Tibial nerve (tissue), 3 donors: ENCODE measurements around the gene C1orf174.

Experiments
- CTCF ChIP-seq, 5 experiments: fragments of 200-600 bp in 3 of 5; fragments of 450-650 bp in 2 of 5; sonication (generic) in 3 of 5; IDR thresholded peaks; one replicate each; pipeline ENCODE4 v1.5.1; 2016 to 2019; ENCODE audit warnings: antibody characterized with exemption in 5 of 5, mild to moderate bottlenecking in 3 of 5, moderate library complexity in 2 of 5
- POLR2A ChIP-seq, 2 donors: fragments of 450-650 bp; IDR thresholded peaks; one replicate each; pipeline ENCODE4 v1.6.1; 2017; ENCODE audit warnings: antibody characterized with exemption in 2 of 2, mild to moderate bottlenecking in 2 of 2, moderate library complexity in 2 of 2

- TF ChIP-seq CTCF (IDR thresholded peaks at IDR 0.05) (no peak), POLR2A (IDR thresholded peaks at IDR 0.05) (no peak)
Observed at GRCh38 chr1:3942416-3943122, 42.5 kb upstream of the C1orf174 start.
